ENCODE results near the gene MCM9.

Gene MCM9

GRCh38 chr6:118931436-118931835, 3.5 kb downstream of the MCM9 start:
- DNase-seq, result no peak

- no peak for DNase-seq
These were observed 4.3 kb downstream of the MCM9 start for GRCh38 chr6:118930680-118931079.

GRCh38 chr6:118923035-118923434, 11.9 kb downstream of the MCM9 start:
- no peak for DNase-seq

GRCh38 chr6:118921084-118921483, 13.9 kb downstream of the MCM9 start:
- DNase-seq, result no peak

DNA sequence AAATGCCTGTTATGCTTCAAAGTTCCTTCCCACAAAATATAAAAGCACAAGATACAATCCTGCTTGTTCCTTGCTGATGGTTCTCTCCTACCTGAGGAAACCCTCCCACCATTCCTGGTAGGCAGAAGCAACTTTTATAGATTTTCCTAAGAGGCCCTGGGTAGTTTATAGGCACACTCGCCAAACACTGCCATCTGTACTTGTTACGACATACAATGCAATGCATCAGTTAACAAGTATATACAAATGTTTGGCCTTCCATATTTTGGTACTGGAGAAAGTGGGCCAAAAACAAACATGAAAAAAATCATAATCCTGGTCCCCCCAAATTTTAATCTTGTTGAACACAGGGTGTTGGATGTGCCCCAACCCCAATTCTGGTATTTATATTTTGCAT, 16.6 kb downstream of the MCM9 start:
- DNase-seq, result no peak

GRCh38 chr6:118917546-118918328, 17.2 kb downstream of the MCM9 start:
- no peak for DNase-seq

- no peak for DNase-seq
These were observed 20.4 kb downstream of the MCM9 start for GRCh38 chr6:118914598-118914997.

DNA sequence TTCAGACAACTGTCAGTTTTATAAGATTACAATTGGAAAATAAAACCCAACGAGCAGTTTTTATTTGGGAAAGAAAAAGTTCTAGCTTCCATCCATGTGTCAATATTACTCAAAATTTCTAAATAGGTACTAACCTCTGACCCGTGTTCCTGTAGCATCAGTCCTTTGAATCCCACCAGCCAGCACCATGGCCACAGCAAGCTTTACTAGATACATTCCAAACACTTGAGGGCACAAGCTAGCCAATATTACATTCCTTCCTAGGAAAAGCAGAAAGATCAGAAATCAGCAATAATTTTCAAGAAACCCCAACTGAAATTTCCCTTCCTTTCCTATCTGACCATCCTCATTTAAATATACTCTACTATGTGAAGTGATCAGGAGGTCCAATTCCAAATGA, 21.8 kb downstream of the MCM9 start:
- DNase-seq, result no peak

DNA sequence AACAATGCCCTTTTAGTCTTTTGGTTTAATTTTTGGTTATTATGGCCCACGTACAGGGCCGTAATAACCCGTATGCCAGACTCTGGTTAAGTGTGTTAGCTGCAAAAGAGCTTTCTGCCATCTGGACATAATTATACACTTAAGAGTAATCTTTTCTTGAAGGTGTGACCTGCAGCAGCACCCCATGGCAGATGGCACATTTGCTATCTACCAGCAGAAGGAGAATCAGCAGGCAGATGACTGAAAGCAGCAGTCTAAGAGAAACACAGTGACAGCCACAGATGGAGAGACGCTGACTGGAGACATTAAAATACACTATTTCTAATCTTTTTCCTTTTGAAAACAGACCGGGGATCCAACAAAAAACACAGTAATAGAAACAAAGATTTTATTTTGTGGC, 22.3 kb downstream of the MCM9 start:
- no peak for DNase-seq

DNA sequence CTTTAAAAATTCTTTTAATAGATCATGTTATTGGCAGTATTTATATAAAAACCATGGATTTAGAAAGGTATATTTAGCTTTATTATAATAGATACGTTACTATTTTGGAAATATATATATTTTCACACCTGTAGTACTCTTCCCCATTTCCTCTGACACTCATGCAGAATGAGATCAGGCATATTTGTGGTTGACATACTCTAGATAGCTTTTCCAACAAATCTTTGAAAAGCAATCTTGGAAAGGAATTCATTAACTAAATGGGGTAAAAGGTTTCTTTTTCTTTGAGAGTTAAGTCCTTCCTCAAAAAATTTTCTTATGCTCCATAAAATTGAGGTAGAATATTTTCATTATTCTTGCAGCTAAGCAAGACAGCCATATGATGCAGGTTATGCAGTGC, 26.5 kb downstream of the MCM9 start:
- no peak for DNase-seq

- DNase-seq, result no peak
These were observed 29.1 kb downstream of the MCM9 start for GRCh38 chr6:118905851-118906250.

DNA sequence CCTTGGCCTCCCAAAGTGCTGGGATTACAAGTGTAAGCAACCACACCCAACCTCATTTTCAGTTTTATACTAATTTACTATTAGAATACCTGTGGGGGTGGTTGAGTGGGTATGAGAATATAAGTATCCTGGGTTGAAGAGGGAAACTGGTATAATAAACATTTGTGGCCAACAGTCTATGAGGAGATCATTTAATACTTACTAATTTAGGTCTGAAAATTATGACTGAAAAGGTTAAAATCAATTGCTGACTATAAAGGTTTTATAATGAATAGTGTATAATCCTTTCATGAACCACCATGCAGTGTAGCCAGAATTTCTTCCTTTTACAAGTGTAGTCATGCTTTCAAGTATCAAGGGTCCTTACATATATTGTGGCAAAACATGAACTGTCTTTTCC, 29.9 kb downstream of the MCM9 start:
- no peak for DNase-seq

DNA sequence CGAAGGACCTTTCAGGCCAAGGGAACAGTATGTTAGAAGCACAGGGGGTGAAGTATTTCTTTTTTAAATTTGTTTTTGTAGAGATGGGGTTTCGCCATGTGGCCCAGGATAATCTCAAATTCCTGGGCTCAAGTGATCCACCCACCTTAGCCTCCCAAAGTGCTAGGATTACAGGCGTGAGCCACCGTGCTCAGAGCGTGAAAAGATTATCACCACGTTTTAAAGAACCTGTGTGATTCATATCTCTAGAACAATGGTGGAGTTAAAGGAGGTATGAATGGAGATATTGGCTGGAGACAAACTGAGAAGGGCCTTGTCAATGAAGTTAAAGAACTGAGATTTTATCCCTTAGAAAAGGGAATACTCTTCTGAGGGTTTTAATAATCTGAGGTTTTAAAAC, 31.3 kb downstream of the MCM9 start:
- DNase-seq, result no peak

- no peak for DNase-seq
These were observed 31.8 kb downstream of the MCM9 start for GRCh38 chr6:118903138-118903537.

- no peak for DNase-seq
These were observed 32.2 kb downstream of the MCM9 start for GRCh38 chr6:118902726-118903125.

DNA sequence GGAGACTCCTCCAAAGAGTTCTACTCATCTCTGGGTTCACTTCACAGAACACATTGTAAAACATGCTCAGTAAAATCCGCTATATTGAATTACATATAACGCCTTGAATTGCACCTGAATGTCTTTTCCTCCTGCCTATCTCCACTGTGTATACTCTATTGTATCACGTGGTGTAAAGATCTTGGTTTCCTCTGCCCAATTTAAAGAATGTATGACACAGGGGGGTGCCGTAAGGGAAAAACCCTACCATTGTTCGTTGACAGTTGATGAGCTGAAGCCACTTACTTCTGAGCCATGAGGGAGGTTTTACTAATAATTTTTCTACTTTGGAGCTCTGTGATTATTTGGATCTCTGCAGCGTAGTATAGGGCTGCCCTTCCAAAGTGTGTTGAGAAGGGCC, 35.0 kb downstream of the MCM9 start:
- no peak for DNase-seq

- no peak for DNase-seq
These were observed 37.6 kb downstream of the MCM9 start for GRCh38 chr6:118897386-118897785.

DNA sequence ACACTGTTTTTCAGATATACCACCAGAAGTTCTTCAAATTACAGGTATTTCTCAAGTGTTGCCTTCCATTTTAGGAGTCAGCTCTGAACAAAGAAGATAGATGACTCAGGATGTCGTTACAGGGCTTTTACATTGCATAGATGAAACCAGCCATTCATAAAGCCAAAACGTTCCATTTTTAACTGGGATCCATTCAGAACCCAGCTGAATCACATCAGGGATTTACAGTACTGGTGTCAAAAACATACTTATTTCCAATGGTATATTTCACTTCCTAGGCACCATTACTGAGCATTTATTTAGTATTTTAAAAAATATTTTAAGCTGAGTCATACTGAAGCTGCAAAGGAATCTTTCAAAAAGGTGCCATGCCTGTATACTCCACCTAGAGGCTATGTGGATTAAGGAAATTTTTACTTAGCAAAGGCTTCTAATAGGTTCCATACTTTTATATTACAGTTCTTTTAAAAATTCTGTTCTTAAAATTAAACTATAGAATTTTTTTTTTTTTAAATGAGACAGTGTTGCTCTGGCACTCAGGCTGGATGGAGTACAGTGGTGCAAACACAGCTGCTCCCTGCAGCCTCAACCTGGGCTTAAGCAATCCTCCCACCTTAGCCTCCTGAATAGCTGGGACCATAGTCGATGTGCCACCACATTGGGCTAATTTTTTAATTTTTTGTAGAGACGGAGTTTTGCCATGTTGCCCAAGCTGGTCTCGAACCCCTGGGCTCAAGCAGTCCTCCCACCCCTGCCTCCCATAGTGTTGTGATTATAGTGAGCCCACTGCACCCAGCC, 38.4 kb downstream of the MCM9 start:
- peak; percentile 68 for DNase-seq

DNA sequence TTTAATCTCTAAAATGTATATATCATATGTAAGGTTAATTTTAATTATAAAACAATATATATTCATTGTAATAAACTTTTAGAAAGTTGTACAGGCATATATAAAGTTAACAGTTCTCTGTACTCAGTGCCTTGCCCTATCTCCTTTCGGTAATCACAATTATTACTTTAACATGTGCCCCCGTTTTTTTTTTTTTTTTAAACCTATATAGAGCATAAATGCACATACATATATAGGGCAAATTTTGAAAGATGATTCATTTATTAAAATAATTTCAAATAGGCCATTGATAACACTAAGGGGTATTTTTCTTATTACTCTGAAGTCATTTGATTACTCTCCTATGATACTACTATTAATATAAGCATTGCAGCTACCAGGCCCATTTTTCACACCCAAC, 39.1 kb downstream of the MCM9 start:
- DNase-seq, result no peak

- no peak for DNase-seq
These were observed 39.7 kb downstream of the MCM9 start for GRCh38 chr6:118895261-118895560.

DNA sequence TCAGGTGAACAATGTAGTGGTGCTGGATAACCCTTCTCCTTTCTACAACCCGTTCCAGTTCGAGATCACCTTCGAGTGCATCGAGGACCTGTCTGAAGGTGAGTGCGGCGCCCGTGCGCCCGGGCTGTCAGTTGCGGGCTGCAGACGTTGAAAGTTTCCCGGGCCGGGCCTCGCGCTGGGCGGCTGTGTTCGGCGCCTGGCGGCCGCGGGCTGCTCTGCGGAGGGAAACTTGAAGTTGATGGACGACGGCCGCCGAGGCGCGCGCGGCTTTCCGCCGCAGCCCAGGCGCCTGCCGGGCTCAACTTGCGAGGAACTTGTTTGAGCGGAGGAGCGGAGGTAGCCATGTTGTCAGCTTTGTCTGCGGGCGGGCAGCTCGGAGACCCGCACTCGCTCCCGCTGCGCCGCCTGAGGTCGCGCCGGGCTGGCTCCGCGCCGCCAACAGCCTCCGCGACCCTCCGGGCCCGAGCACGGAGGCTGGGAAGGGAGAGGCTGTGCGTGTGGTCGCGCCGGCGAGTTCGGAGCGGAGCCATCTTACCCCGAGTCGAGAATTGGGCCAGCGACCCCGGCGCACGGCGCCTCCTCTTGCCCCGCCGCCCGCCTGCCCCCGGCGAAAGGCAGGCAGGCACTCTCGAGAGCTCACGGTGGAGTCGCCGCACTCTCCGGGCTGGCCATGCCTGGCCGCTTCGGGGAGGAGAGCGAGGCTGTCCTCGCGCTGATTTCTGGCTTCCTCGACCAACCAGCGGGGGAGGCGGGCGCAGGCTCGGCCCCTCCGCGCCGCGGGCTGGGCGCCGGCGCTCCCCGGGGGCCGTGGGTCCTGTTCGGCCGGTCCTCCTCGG, 40.3 kb downstream of the MCM9 start:
- DNase-seq, result peak; percentile 56

GRCh38 chr6:118893807-118894424, 41.0 kb downstream of the MCM9 start, which contains the start of gene ASF1A:
ASF1A (plus strand) TSS chr6:118894152; CDS start chr6:118894414, 262 bp downstream.
- peak; percentile 99 for DNase-seq

Data from NCI-H2029 treated with DMSO at 0.1 percent for 48 hours (cell line).